Esophagus muscularis mucosa (tissue), 4 donors: ENCODE data around the gene PRDM1. TPM values are rescaled to one million over a fixed set of nuclear protein-coding genes. Genes with fewer than 3 reads are reported as not detected.

Source experiments
- DNase-seq: peaks from one replicate; pipeline ENCODE4 v3.0.0-alpha.2; 2017; ENCODE audit errors: extremely low spot score
- H3K27ac ChIP-seq, 4 donors: fragments of 200-600 bp; sonication (generic); replicated peaks in 1 of 4; 1 replicate in 3 of 4; 2 replicates in 1 of 4; pipeline ENCODE4 v1.5.1; 2016 to 2019; ENCODE audit warnings: mild to moderate bottlenecking in 1 of 4
- H3K27me3 ChIP-seq, 4 donors: fragments of 200-600 bp; sonication (generic); one replicate each; pipeline versions ENCODE4 v1.5.1 to v1.6.0; 2016 to 2019
- H3K36me3 ChIP-seq, 4 donors: fragments of 200-600 bp; sonication (generic); one replicate each; pipeline ENCODE4 v1.5.1; 2016 to 2019
- H3K4me1 ChIP-seq, 4 donors: fragments of 200-600 bp; sonication (generic); one replicate each; pipeline ENCODE4 v1.5.1; 2016 to 2019
- H3K4me3 ChIP-seq, 4 donors: fragments of 200-600 bp; sonication (generic); 1 replicate in 2 of 4; 2 replicates in 2 of 4; pipeline ENCODE4 v1.5.1; 2016 to 2019; ENCODE audit warnings: mild to moderate bottlenecking in 4 of 4, moderate library complexity in 1 of 4
- H3K9me3 ChIP-seq, 4 donors: fragments of 200-600 bp; sonication (generic); 1 replicate in 3 of 4; 2 replicates in 1 of 4; pipeline ENCODE4 v1.5.1; 2016 to 2019
- CTCF ChIP-seq, 3 experiments: fragments of 200-600 bp in 2 of 3; fragments of 450-650 bp in 1 of 3; sonication (generic) in 2 of 3; IDR thresholded peaks; one replicate each; pipeline ENCODE4 v1.5.1; 2017 to 2019; ENCODE audit warnings: antibody characterized with exemption in 3 of 3, mild to moderate bottlenecking in 2 of 3, moderate library complexity in 1 of 3
- EP300 ChIP-seq: sonication (generic); formaldehyde crosslinking; IDR thresholded peaks from one replicate; pipeline ENCODE4 v1.6.1; 2017; ENCODE audit warnings: antibody characterized with exemption
- POLR2A ChIP-seq: fragments of 450-650 bp; IDR thresholded peaks from one replicate; pipeline ENCODE4 v1.6.1; 2017; ENCODE audit warnings: antibody characterized with exemption, moderate library complexity, mild to moderate bottlenecking, low read depth
- POLR2AphosphoS5 ChIP-seq, 2 donors: sonication (generic); formaldehyde crosslinking; IDR thresholded peaks; one replicate each; pipeline ENCODE4 v1.6.1; 2017; ENCODE audit warnings: antibody characterized with exemption in 2 of 2
- WGBS: methylation state at CpG from one replicate; pipeline ENCODE4 v1.1.5; 2018; 5-methylcytosine and 5-hydroxymethylcytosine counted together
- intact Hi-C: fragments of 100-400 bp; cut with DNase I; formaldehyde crosslinking; loops from one replicate; pipeline ENCODE4 v1.15.1; 2023
- total RNA-seq, 4 donors: library from RNA; depleted of rRNA; stranded (reverse); fragments of >200 nt; gene quantifications; one replicate each; pipeline versions ENCODE4 v1.1.0 to v1.2.1, GENCODE V29; 2016

PRDM1 gene
- total RNA-seq, 4 donors from 2014 or later = 1.8 to 5.1 (median 2.3) TPM

- intact Hi-C loops = no loop called here
These were observed 22.9 kb downstream of the PRDM1 start for GRCh38 chr6:106109029-106109428.

GRCh38 chr6:106110164-106110826 lies 24.2 kb downstream of the PRDM1 start:
- Histone ChIP-seq H3K27ac (no peak overlapping the region), H3K4me1 (no peaks in the 10 kb centered on the region), H3K4me3 (no peak overlapping the region), H3K9me3 (no peaks in the 10 kb centered on the region), H3K36me3 (peaks cover 0 to 20% (median 10%) of the 10 kb centered on the region in 4 donors), H3K27me3 (peaks cover 0 to 4% (median 0%) of the 10 kb centered on the region in 4 donors)
- WGBS = 88% methylated on average over 10 of the region's 10 CpGs
- intact Hi-C loops = no loop called here
- no peak for DNase-seq
- TF ChIP-seq POLR2AphosphoS5 (IDR thresholded peaks at IDR 0.05) (no peak), POLR2A (no peak), CTCF (IDR thresholded peaks at IDR 0.05) (no peak), EP300 (no peak)

More at GRCh38 chr6:106109029-106109428, 22.9 kb downstream of the PRDM1 start:
- no peak overlapping the region for H3K4me3 ChIP-seq
- H3K27me3 ChIP-seq = peaks cover 0 to 5% (median 0%) of the 10 kb centered on the region in 4 donors
- no peak for DNase-seq
- H3K4me1 ChIP-seq = no peaks in the 10 kb centered on the region
- H3K36me3 ChIP-seq = peaks cover 0 to 24% (median 13%) of the 10 kb centered on the region in 4 donors
- TF ChIP-seq POLR2AphosphoS5 (IDR thresholded peaks at IDR 0.05) = no peak
- no peak for TF ChIP-seq CTCF (IDR thresholded peaks at IDR 0.05)
- no peak for TF ChIP-seq POLR2A
- TF ChIP-seq EP300 = no peak
- no peak overlapping the region for H3K27ac ChIP-seq
- no peaks in the 10 kb centered on the region for H3K9me3 ChIP-seq
- WGBS = 95% methylated on average over 3 of the region's 3 CpGs

- no peak for DNase-seq
- no peak for TF ChIP-seq EP300
- TF ChIP-seq CTCF (IDR thresholded peaks at IDR 0.05) = no peak
- TF ChIP-seq POLR2A = no peak
- TF ChIP-seq POLR2AphosphoS5 (IDR thresholded peaks at IDR 0.05) = no peak
- intact Hi-C loops = no loop called here
These were observed 26.3 kb downstream of the PRDM1 start for GRCh38 chr6:106112433-106112832.

GRCh38 chr6:106113256-106113959 lies 27.3 kb downstream of the PRDM1 start:
- Histone ChIP-seq H3K4me3 (no peak overlapping the region), H3K27me3 (no peaks in the 10 kb centered on the region), H3K4me1 (no peaks in the 10 kb centered on the region), H3K9me3 (no peaks in the 10 kb centered on the region), H3K36me3 (no peaks in the 10 kb centered on the region), H3K27ac (no peak overlapping the region)
- intact Hi-C loops = no loop called here
- DNase-seq = no peak
- TF ChIP-seq CTCF (IDR thresholded peaks at IDR 0.05) = no peak
- TF ChIP-seq EP300 = no peak
- no peak for TF ChIP-seq POLR2AphosphoS5 (IDR thresholded peaks at IDR 0.05)
- TF ChIP-seq POLR2A = no peak
- WGBS = 82% methylated on average over 10 of the region's 10 CpGs

More at GRCh38 chr6:106112433-106112832, 26.3 kb downstream of the PRDM1 start:
- H3K27ac ChIP-seq = no peak overlapping the region
- no peaks in the 10 kb centered on the region for H3K9me3 ChIP-seq
- WGBS = 78% methylated on average over 2 of the region's 2 CpGs
- H3K27me3 ChIP-seq = no peaks in the 10 kb centered on the region
- no peak overlapping the region for H3K4me3 ChIP-seq
- no peaks in the 10 kb centered on the region for H3K36me3 ChIP-seq
- H3K4me1 ChIP-seq = no peaks in the 10 kb centered on the region
